Tibial artery (tissue), 4 donors: ENCODE measurements around the gene GLDC.

Experiments
- DNase-seq, 2 donors: peaks; one replicate each; pipeline ENCODE4 v3.0.0-alpha.2; 2019
- H3K27ac ChIP-seq, 2 donors: fragments of 200-600 bp; sonication (generic) in 1 of 2; 1 replicate in 1 of 2; 2 replicates in 1 of 2; pipeline ENCODE4 v1.5.1; 2018 to 2019; ENCODE audit warnings: mild to moderate bottlenecking in 1 of 2
- H3K27me3 ChIP-seq, 2 donors: fragments of 200-600 bp; sonication (generic) in 1 of 2; one replicate each; pipeline versions ENCODE4 v1.5.1 to v1.6.0; 2016 to 2019
- H3K36me3 ChIP-seq, 3 donors: fragments of 200-600 bp; sonication (generic) in 2 of 3; one replicate each; pipeline ENCODE4 v1.5.1; 2016 to 2019; ENCODE audit warnings: mild to moderate bottlenecking in 2 of 3
- H3K4me1 ChIP-seq, 4 donors: fragments of 200-600 bp; sonication (generic) in 2 of 4; 1 replicate in 3 of 4; 2 replicates in 1 of 4; pipeline ENCODE4 v1.5.1; 2016 to 2019
- H3K4me3 ChIP-seq, 2 donors: fragments of 200-600 bp; sonication (generic) in 1 of 2; 1 replicate in 1 of 2; 2 replicates in 1 of 2; pipeline ENCODE4 v1.5.1; 2018 to 2019; ENCODE audit warnings: mild to moderate bottlenecking in 2 of 2
- H3K9me3 ChIP-seq, 3 donors: fragments of 200-600 bp; sonication (generic) in 1 of 3; one replicate each; pipeline ENCODE4 v1.5.1; 2016 to 2019
- intact Hi-C: fragments of 100-400 bp; cut with DNase I; formaldehyde crosslinking; loops from one replicate; pipeline ENCODE4 v1.15.0; 2023; ENCODE audit warnings: low total_unique reads
- TF ChIP-seq, protein P1 (sequence below), 2 experiments: fragments of 200-600 bp in 1 of 2; fragments of 450-650 bp in 1 of 2; IDR thresholded peaks; one replicate each; pipeline ENCODE4 v1.5.1; 2017 to 2019; ENCODE audit warnings: antibody characterized with exemption in 2 of 2, mild to moderate bottlenecking in 1 of 2, moderate library complexity in 1 of 2

Gene GLDC

DNA sequence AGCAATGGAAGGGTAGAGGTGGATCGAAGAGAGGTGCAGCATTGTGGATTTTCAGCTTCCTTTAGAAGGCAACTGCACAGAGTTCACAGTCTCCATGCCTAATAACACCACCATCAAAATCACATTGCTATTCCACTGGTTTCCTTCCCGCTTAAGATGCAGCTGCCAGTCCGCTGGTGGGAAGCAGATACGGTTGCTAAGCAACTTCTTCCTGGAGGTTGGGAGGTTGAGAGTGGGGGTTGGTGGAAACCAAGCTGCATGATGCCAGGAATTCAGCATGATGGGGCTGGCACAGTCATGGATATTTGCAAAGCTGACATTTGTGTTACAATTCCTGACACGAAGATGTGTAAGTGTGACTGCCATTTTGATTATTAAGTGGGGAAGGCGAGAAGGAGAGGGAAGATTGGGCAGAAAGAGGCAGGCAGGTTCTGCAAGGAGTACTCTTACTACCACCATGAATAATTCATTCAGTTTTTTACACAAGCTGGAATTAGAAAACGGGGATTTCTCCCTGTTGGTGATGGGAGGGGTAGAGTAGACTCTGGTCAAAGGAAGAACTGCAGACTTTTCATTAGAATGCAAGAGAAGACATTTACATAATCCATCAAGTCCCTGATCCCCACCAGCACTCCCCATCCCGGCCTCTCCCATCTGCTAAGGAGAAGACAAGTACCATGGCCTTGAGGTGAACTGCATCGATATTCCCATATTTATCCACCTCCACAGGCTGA lies 87.5 kb downstream of the GLDC start:
- Histone ChIP-seq H3K27ac (no peak overlapping the region), H3K9me3 (no peaks in the 10 kb centered on the region), H3K36me3 (no peaks in the 10 kb centered on the region), H3K27me3 (no peaks in the 10 kb centered on the region), H3K4me3 (no peak overlapping the region), H3K4me1 (peaks cover 0 to under 1% (median 0%) of the 10 kb centered on the region in 4 donors)
- no peak for DNase-seq
- TF ChIP-seq, protein P1, sequence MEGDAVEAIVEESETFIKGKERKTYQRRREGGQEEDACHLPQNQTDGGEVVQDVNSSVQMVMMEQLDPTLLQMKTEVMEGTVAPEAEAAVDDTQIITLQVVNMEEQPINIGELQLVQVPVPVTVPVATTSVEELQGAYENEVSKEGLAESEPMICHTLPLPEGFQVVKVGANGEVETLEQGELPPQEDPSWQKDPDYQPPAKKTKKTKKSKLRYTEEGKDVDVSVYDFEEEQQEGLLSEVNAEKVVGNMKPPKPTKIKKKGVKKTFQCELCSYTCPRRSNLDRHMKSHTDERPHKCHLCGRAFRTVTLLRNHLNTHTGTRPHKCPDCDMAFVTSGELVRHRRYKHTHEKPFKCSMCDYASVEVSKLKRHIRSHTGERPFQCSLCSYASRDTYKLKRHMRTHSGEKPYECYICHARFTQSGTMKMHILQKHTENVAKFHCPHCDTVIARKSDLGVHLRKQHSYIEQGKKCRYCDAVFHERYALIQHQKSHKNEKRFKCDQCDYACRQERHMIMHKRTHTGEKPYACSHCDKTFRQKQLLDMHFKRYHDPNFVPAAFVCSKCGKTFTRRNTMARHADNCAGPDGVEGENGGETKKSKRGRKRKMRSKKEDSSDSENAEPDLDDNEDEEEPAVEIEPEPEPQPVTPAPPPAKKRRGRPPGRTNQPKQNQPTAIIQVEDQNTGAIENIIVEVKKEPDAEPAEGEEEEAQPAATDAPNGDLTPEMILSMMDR (IDR thresholded peaks at IDR 0.05), result no peak
- intact Hi-C loops, result no loop called here

DNA sequence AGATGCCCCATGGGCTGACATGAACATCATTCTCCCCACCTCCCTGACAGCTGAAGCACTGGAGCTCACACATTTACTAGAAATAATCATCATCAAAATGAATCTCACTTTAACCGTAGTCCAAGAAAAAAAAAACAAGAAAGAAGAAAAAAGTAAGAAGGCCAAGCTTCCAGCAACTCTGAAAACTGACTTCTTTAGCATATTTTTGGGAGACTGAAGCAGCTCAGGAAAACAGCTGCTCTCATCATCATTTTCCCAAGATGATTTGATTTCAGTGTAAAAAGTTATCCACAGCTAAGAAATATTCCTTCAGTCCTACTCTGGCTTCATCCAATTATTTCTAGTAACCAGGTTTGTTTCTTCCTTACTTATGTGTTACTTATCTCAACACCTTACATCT lies 91.7 kb downstream of the GLDC start:
- no peak for DNase-seq
- Histone ChIP-seq H3K4me3 (no peak overlapping the region), H3K4me1 (peaks cover 0 to 15% (median 9%) of the 10 kb centered on the region in 4 donors), H3K9me3 (no peaks in the 10 kb centered on the region), H3K27ac (no peak overlapping the region), H3K36me3 (no peaks in the 10 kb centered on the region), H3K27me3 (no peaks in the 10 kb centered on the region)
- intact Hi-C loops, result no loop called here
- TF ChIP-seq, protein P1 (IDR thresholded peaks at IDR 0.05), result no peak

DNA sequence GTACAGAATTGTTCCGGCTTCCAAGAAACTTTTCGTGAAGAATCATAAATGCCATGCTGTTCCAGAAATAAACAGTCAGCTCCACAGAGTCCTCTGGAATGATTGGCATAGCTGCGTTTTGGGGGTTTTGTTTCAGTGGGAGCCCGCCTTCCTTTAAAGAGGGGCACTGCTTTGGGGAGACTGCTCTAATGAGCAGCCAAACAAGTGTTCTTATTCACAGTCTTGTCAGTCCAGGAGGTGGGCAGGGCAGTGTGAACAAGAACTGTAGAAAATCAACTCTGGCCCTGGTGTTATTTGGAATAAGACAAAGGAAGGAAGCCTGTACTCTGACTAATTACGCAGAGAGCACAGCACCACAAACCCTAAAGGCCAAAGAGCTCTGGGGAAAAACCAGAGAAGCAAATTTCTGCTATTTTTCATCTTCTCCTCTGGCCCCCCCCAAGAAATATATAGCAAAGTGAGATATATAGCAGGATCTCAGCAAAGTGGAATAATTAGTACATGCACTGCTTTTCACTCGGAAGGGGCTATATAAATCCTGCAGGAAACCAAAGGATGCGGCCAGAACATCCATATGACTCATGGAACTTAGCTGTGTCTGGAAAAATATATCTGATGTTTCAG lies 92.9 kb downstream of the GLDC start:
- intact Hi-C loops, result no loop called here
- H3K4me1 ChIP-seq, result peaks cover 0 to 15% (median 9%) of the 10 kb centered on the region in 4 donors

DNA sequence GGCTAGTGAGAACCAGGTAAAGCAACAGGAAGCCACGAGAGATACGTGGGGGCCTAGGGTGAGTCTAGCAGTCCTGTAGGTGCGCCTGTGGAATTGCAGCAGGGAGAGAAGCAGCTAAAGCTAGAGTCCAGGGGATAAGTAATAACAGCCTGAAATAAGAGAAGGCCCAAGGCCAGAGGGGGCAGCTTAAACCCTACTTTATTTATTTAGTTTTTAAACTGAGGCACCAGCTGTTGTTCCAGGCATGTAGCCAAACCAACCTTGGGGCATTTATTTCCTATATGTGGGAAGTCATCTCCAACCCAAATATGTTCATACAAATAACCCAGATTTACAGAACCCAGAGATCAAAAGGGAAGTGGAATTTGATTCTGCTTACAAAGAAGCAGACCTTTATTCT lies 93.5 kb downstream of the GLDC start:
- Histone ChIP-seq H3K36me3 (no peaks in the 10 kb centered on the region), H3K4me3 (no peak overlapping the region), H3K9me3 (no peaks in the 10 kb centered on the region), H3K4me1 (peaks cover 0 to 15% (median 9%) of the 10 kb centered on the region in 4 donors), H3K27me3 (no peaks in the 10 kb centered on the region), H3K27ac (peak overlapping the region in 1 of 2 donors; percentile 22)
- intact Hi-C loops, result no loop called here
- DNase-seq, result no peak
- TF ChIP-seq, protein P1 (IDR thresholded peaks at IDR 0.05), result no peak

More for the DNA sequence above, 92.9 kb downstream of the GLDC start:
- Histone ChIP-seq H3K4me3 (no peak overlapping the region), H3K9me3 (no peaks in the 10 kb centered on the region), H3K27ac (peak overlapping the region in 1 of 2 donors; percentile 22), H3K27me3 (no peaks in the 10 kb centered on the region), H3K36me3 (no peaks in the 10 kb centered on the region)
- DNase-seq, result no peak
- TF ChIP-seq, protein P1 (IDR thresholded peaks at IDR 0.05), result no peak

DNA sequence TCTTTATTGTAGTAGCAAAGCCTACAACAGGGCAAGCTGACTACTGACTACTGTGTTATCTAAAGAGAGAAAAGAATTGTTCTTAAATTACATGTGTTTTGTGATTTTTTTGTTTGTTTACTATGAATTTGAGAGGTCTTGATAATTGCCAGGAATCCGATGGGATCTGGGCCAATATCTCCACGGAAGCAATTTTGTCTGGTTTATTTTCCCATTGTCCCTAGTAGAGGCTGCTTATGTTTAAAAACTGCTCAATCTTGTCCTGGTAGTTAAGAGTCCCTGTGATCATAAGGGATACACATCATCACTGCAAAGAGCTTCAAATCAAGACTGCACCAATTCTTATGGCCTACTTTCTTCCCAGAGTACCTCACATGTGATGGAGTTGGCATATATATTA lies 94.4 kb downstream of the GLDC start:
- no peaks in the 10 kb centered on the region for H3K27me3 ChIP-seq
- TF ChIP-seq, protein P1 (IDR thresholded peaks at IDR 0.05), result no peak
- no peak for DNase-seq
- H3K9me3 ChIP-seq, result no peaks in the 10 kb centered on the region
- H3K27ac ChIP-seq, result no peak overlapping the region
- H3K36me3 ChIP-seq, result no peaks in the 10 kb centered on the region
- intact Hi-C loops, result no loop called here
- peaks cover 0 to 15% (median 9%) of the 10 kb centered on the region in 4 donors for H3K4me1 ChIP-seq
- no peak overlapping the region for H3K4me3 ChIP-seq
